A673 (cell line): Measurements from ENCODE around the gene MORN2. TPM values are rescaled to one million over a fixed set of nuclear protein-coding genes. Genes with fewer than 3 reads are reported as not detected.
A peak's percentile ranks its signal among the peaks of the same experiment; 100 is the strongest.

ENCODE experiments used
- BruUV-seq: library from RNA; stranded (reverse); fragments of 400-500 nt; replicated peaks from 2 replicates; lab custom pipeline; 2021; lab: Mats Ljungman, UMichigan
- CTCF ChIA-PET: fragments of 300-600 bp; sonication (Branson Sonifier 250); formaldehyde crosslinking; loops from one replicate; lab custom pipeline; 2022; ENCODE audit warnings: antibody characterized with exemption; lab: Charles Lee
- POLR2A ChIA-PET: fragments of 300-600 bp; sonication (Branson Sonifier 250); formaldehyde crosslinking; loops from one replicate; lab custom pipeline; 2022; ENCODE audit warnings: antibody characterized with exemption; ENCODE audit not compliant: low non-redundant PET; lab: Charles Lee
- DNase-seq: peaks from one replicate; pipeline ENCODE4 v3.0.0-alpha.2; 2015; ENCODE audit warnings: low spot score
- H3K27ac ChIP-seq: fragments of 200-600 bp; sonication (generic); 2 replicates; pipeline ENCODE4 v1.5.1; 2016; ENCODE audit warnings: mixed run types, low read depth, mild to moderate bottlenecking, mixed read lengths, antibody characterized with exemption, low read length; ENCODE audit not compliant: poor library complexity, severe bottlenecking
- H3K27me3 ChIP-seq: fragments of 200-600 bp; sonication (generic); replicated peaks from 2 replicates; pipeline ENCODE4 v1.6.1; 2017; ENCODE audit warnings: mixed run types, low read depth, mild to moderate bottlenecking, mixed read lengths, antibody characterized with exemption, low read length; ENCODE audit not compliant: insufficient read depth, poor library complexity
- H3K36me3 ChIP-seq: fragments of 200-600 bp; sonication (generic); 2 replicates; pipeline ENCODE4 v1.6.1; 2016; ENCODE audit warnings: mixed run types, mild to moderate bottlenecking, mixed read lengths, antibody characterized with exemption, low read length; ENCODE audit not compliant: insufficient read depth, poor library complexity, severe bottlenecking
- H3K4me1 ChIP-seq: fragments of 200-600 bp; sonication (generic); 2 replicates; pipeline ENCODE4 v1.6.1; 2017; ENCODE audit warnings: mixed run types, mild to moderate bottlenecking, mixed read lengths, antibody characterized with exemption, low read length; ENCODE audit not compliant: insufficient read depth, poor library complexity, severe bottlenecking
- H3K4me3 ChIP-seq: fragments of 200-600 bp; sonication (generic); 2 replicates; pipeline ENCODE4 v1.5.1; 2016; ENCODE audit warnings: low read depth, mixed run types, mild to moderate bottlenecking, mixed read lengths, low read length; ENCODE audit not compliant: poor library complexity, severe bottlenecking
- H3K9me3 ChIP-seq: fragments of 200-600 bp; sonication (generic); 2 replicates; pipeline ENCODE4 v1.6.1; 2016; ENCODE audit warnings: mixed run types, low read depth, mild to moderate bottlenecking, mixed read lengths, antibody characterized with exemption, low read length; ENCODE audit not compliant: poor library complexity, severe bottlenecking
- CTCF ChIP-seq: fragments of 300-800, 200-600 bp; sonication (generic); conservative IDR thresholded peaks from 2 replicates; pipeline ENCODE4 v1.5.1; 2017; ENCODE audit warnings: low read depth, mild to moderate bottlenecking, antibody characterized with exemption, low read length, moderate library complexity, mixed read lengths
- EZH2 ChIP-seq: fragments of 200-600 bp; sonication (generic); IDR thresholded peaks from 2 replicates; pipeline ENCODE4 v1.6.1; 2017; ENCODE audit warnings: borderline replicate concordance, low read depth, mild to moderate bottlenecking, mixed read lengths, antibody characterized with exemption, low read length; ENCODE audit not compliant: poor library complexity, severe bottlenecking
- intact Hi-C: fragments of 100-400 bp; cut with micrococcal nuclease; formaldehyde crosslinking; loops from one replicate; pipeline ENCODE4 v1.10.0; 2022; ENCODE audit not compliant: unreplicated experiment
- total RNA-seq: library from RNA; stranded (reverse); gene quantifications from 2 replicates; pipeline ENCODE4 v1.2.3, GENCODE V29; 2021

Gene MORN2
- total RNA-seq, 1 experiment from 2014 or later: 29.0 TPM

GRCh38 chr2:38856165-38856564 lies 19.6 kb upstream of the MORN2 start:
- DNase-seq: no peak
- Histone ChIP-seq H3K4me1 (no peaks in the 10 kb centered on the region), H3K9me3 (no peaks in the 10 kb centered on the region), H3K4me3 (no peak overlapping the region), H3K27ac (no peak overlapping the region), H3K36me3 (peaks cover 39% of the 10 kb centered on the region), H3K27me3 (no peaks in the 10 kb centered on the region)
- TF ChIP-seq EZH2 (no peak), CTCF (no peak)
- intact Hi-C loops: no loop called here
- CTCF ChIA-PET: no interaction called here
- POLR2A ChIA-PET: no interaction called here
- no TSS peak for BruUV-seq

GRCh38 chr2:38862476-38862875 lies 13.3 kb upstream of the MORN2 start:
- no peaks in the 10 kb centered on the region for H3K9me3 ChIP-seq
- no peaks in the 10 kb centered on the region for H3K27me3 ChIP-seq
- TF ChIP-seq CTCF (no peak), EZH2 (no peak)
- H3K4me1 ChIP-seq: no peaks in the 10 kb centered on the region
- intact Hi-C loops: no loop called here
- no peak overlapping the region for H3K4me3 ChIP-seq
- H3K27ac ChIP-seq: no peak overlapping the region
- H3K36me3 ChIP-seq: peaks cover 46% of the 10 kb centered on the region
- ChIA-PET POLR2A (no interaction called here), CTCF (no interaction called here)
- no peak for DNase-seq
- BruUV-seq: no TSS peak

GRCh38 chr2:38863061-38863695 lies 12.6 kb upstream of the MORN2 start:
- TF ChIP-seq EZH2 (no peak), CTCF (no peak)
- DNase-seq: peak; percentile 2
- Histone ChIP-seq H3K27ac (no peak overlapping the region), H3K36me3 (peaks cover 48% of the 10 kb centered on the region), H3K27me3 (no peaks in the 10 kb centered on the region), H3K9me3 (no peaks in the 10 kb centered on the region), H3K4me1 (no peaks in the 10 kb centered on the region), H3K4me3 (no peak overlapping the region)
- no TSS peak for BruUV-seq
- intact Hi-C loops: no loop called here
- CTCF ChIA-PET: no interaction called here
- POLR2A ChIA-PET: interaction anchor here (0.6 kb wide), 1 partner anchor 14 kb away, joined by 4 read pairs; no protein-coding TSS in a partner anchor
